ENCODE data around the gene OR3A1. TPM values are rescaled to one million over a fixed set of nuclear protein-coding genes. Genes with fewer than 3 reads are reported as not detected.
"Not testable (repeated sequence)": the region's sequence is repeated elsewhere in the genome, so short reads cannot be mapped to it uniquely, and the experiment has no call there.

Gene OR3A1
- total RNA-seq, result not detected in 2 replicates

- H3K27me3 ChIP-seq (ENCODE audit: control insufficient read depth, insufficient read depth, low read length), result no peaks in the 10 kb centered on the region
- no peak within 1 kb of the TSS for H3K4me3 ChIP-seq (ENCODE audit: low read depth, low read length)
- no peak for DNase-seq (ENCODE audit: low read depth)
- TF ChIP-seq CTCF (IDR thresholded peaks at IDR 0.05; ENCODE audit: insufficient read depth, low read length, severe bottlenecking), result no peak
- H3K36me3 ChIP-seq (ENCODE audit: control insufficient read depth, insufficient read depth, low read length), result no peaks in the 10 kb centered on the region
- FAIRE-seq, result no peak
Observed at GRCh38 chr17:3298260-3298659, at the start of gene OR3A1. OR3A1 (minus strand) TSS chr17:3298360; CDS start chr17:3292582, 5,778 bp downstream.

GRCh38 chr17:3342782-3343181, 44.6 kb upstream of the OR3A1 start:
- H3K27me3 ChIP-seq (ENCODE audit: control insufficient read depth, insufficient read depth, low read length); FAIRE-seq; H3K4me3 ChIP-seq (ENCODE audit: low read depth, low read length); H3K36me3 ChIP-seq (ENCODE audit: control insufficient read depth, insufficient read depth, low read length); DNase-seq (ENCODE audit: low read depth): not testable (repeated sequence)

- DNase-seq (ENCODE audit: low read depth), result peak; percentile 29
- peak; percentile 15 for TF ChIP-seq CTCF (IDR thresholded peaks at IDR 0.05; ENCODE audit: insufficient read depth, low read length, severe bottlenecking)
- H3K4me3 ChIP-seq (ENCODE audit: low read depth, low read length), result no peak overlapping the region
- FAIRE-seq, result no peak
- no peaks in the 10 kb centered on the region for H3K27me3 ChIP-seq (ENCODE audit: control insufficient read depth, insufficient read depth, low read length)
- no peaks in the 10 kb centered on the region for H3K36me3 ChIP-seq (ENCODE audit: control insufficient read depth, insufficient read depth, low read length)
Observed at GRCh38 chr17:3335876-3336275, 37.7 kb upstream of the OR3A1 start.

- TF ChIP-seq CTCF (IDR thresholded peaks at IDR 0.05; ENCODE audit: insufficient read depth, low read length, severe bottlenecking), result no peak
- peak; percentile 82 for DNase-seq (ENCODE audit: low read depth)
- peak; percentile 83 for FAIRE-seq
- H3K36me3 ChIP-seq (ENCODE audit: control insufficient read depth, insufficient read depth, low read length), result no peaks in the 10 kb centered on the region
- H3K27me3 ChIP-seq (ENCODE audit: control insufficient read depth, insufficient read depth, low read length), result no peaks in the 10 kb centered on the region
- no peak overlapping the region for H3K4me3 ChIP-seq (ENCODE audit: low read depth, low read length)
Observed at GRCh38 chr17:3318336-3318735, 20.2 kb upstream of the OR3A1 start.

- no peak for TF ChIP-seq CTCF (IDR thresholded peaks at IDR 0.05; ENCODE audit: insufficient read depth, low read length, severe bottlenecking)
- peak; percentile 58 for DNase-seq (ENCODE audit: low read depth)
- no peak for FAIRE-seq
- no peak overlapping the region for H3K4me3 ChIP-seq (ENCODE audit: low read depth, low read length)
- H3K36me3 ChIP-seq (ENCODE audit: control insufficient read depth, insufficient read depth, low read length), result no peaks in the 10 kb centered on the region
- H3K27me3 ChIP-seq (ENCODE audit: control insufficient read depth, insufficient read depth, low read length), result no peaks in the 10 kb centered on the region
Observed at GRCh38 chr17:3316836-3317235, 18.7 kb upstream of the OR3A1 start.

GRCh38 chr17:3308603-3309002, 10.4 kb upstream of the OR3A1 start:
- FAIRE-seq, result no peak
- Histone ChIP-seq H3K36me3 (ENCODE audit: control insufficient read depth, insufficient read depth, low read length) (no peaks in the 10 kb centered on the region), H3K27me3 (ENCODE audit: control insufficient read depth, insufficient read depth, low read length) (no peaks in the 10 kb centered on the region)

More at GRCh38 chr17:3308603-3309002, 10.4 kb upstream of the OR3A1 start:
- TF ChIP-seq CTCF (IDR thresholded peaks at IDR 0.05; ENCODE audit: insufficient read depth, low read length, severe bottlenecking), result no peak
- DNase-seq (ENCODE audit: low read depth), result no peak
- no peak overlapping the region for H3K4me3 ChIP-seq (ENCODE audit: low read depth, low read length)
